RCC 7860 (cell line): ENCODE measurements around the gene MFSD2B.

Source experiments
- DNase-seq: peaks from one replicate; pipeline ENCODE4 v3.0.0-alpha.2; 2015; ENCODE audit warnings: low spot score
- FAIRE-seq: peaks from 2 replicates; lab custom pipeline; 2012; peaks lifted over from hg19 to GRCh38; lab: Jason Lieb, UNC

Gene MFSD2B

DNA sequence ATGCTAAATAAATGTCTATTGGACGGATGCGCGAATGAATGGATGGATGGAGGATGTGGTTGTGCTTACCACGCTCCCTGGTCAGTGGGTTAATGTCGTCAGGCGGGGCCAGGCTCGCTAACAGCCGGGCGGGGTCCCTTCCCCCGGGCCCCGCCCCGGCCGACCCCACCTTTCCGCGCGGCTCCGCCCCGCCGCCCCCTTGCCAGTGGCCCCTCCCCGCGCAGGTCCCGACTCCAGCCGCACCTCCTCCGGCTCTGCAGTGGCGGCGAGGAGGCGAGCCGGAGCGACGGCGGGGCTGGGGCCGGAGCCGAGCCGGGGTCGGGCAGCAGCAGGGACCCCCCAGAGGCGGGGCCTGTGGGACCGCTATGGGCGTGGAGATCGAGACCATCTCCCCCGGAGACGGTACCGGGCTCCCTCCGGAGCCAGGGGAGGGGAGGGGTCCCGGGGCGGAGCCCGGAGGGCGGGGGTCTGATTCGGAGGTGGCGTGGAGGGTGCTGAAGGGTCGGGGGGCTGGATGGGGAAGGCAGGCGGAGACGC is 39.7 kb downstream of the MFSD2B start, which contains the start of gene FKBP1B:
Gene FKBP1B, plus strand, starts transcription at position 257 of the 537 bp plus-strand sequence. Its CDS starts 109 bp downstream, at position 366.
- DNase-seq (peak; percentile 38), FAIRE-seq (no peak)

DNA sequence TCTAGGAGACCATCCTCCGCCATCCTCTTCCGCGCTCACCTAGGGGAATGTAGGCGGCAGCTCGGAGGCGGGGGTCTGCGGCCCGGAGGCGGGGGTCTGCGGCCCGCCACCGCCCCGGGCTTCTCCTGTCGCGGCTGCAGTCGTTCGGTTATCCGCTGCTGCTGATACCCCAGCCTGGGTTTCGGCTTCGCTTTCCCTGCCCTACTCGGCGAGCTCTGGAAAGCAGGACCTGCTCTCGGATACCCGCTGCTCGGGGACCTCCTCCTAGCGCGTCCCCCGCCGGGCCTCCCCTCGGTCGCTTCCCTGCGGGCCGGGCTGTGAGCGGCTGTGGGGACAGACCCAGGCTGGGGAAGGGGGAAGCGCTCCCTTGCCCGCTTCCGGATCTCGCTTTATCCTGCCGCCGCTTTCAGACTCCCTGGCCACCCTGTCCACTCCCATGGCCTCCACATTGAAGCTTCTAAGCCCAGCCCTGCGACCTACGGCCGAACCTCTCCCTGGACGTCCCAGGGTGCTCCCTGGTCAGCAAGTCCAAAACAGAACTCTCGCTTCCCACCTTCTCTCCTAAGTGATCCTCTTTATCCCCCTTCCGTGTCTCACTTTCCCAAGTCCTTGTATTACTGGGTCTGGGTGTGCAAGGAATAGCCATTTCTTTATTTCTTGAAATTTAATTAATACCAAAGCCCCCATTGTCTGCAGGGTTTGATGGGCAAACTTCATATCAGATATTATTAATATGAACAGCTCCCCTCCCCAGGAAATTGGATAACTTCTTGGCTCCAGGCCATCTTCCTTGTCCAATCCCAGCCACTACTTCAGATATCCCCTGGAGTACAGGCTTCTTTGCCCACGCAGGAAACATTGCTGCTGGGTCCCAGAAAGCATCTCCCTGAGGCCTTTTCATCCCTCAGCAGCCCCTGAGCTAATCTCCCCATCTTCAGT is 40.4 kb downstream of the MFSD2B start:
- no peak for DNase-seq
- FAIRE-seq: no peak

DNA sequence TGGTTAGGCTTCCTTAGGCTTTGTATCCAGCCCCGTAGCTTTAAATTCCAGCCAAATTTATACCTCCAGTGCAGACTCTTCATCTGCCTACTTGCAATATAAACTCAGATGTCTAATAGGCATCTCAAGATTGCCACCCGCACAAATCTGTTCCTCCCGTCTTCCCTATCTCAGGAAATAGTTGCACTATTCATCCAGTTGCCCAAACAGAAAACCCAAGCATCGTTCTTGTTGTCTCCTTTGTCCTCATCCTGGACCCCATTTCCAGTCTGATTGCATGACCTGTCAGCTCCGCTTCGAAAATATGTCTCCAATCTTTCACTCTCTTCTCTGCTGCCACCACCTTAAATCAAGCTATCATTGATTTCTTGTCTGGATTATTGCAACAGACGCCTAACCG is 41.9 kb downstream of the MFSD2B start:
- FAIRE-seq: no peak
- DNase-seq: no peak

DNA sequence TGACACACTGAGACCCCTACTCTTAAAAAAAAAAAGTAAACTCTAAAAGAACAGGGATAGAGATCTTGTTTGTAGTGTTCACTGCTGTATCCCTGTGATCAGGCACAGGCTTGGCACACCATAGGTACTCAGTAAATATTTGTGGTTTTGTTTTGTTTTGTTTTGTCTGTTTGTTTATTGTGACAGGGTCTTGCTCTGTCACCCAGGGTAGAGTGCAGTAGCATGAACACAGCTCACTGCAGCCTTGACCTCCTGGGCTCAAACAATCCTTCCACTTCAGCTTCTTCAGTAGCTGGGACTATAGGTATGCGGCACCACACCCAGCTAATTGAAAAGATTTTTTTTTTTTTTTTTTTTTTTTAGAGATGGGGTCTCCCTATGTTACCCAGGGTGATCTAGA is 43.1 kb downstream of the MFSD2B start:
- FAIRE-seq (no peak), DNase-seq (no peak)

DNA sequence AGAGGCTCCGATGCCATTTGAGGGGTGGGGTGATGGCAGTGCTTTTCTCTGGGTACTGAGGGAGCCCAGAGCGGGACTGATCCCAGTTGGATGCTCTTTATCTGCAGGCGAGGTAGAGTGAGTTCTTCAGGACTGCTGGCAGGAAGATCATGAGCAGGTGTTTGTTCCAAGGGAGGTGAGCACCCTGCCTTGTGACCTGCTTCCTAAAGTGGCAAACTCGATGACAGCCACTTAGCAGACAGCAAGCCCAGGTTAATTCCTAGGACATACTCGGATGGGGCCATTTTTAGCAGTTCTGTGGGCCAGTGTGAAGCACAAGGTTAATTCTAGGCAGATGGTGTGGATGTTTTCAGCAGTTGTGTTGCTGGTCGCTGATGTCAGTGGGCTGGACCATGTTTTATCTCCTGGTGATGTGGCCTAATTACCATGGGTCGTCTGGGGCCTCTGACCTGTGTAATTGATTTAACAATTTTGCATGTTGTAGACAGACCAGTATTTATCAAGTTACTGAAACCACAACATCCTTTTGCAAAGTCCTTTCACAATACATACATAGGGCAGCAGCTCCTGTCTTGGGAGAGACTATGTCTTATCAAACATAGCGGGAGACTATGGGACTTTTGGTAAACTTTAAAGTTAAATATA is 44.6 kb downstream of the MFSD2B start:
- no peak for DNase-seq
- FAIRE-seq: no peak

DNA sequence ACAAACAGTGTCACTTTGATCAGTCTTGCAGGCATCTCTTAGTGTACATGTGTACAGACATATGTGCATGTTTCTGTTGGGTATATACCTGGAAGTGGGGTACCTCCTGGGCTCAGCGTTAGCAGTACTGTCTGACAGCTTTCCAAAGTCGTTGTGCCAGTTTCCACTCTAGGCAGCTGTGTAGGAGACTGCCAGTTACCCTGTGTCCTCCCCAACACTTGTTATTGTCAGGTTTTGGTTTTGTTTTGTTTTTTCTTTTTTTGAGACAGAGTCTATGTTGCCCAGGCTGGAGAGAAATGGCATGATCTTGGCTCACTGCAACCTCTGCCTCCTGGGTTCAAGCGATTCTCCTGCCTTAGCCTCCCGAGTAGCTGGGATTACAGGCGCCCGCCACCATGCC is 45.9 kb downstream of the MFSD2B start:
- DNase-seq (no peak), FAIRE-seq (no peak)

DNA sequence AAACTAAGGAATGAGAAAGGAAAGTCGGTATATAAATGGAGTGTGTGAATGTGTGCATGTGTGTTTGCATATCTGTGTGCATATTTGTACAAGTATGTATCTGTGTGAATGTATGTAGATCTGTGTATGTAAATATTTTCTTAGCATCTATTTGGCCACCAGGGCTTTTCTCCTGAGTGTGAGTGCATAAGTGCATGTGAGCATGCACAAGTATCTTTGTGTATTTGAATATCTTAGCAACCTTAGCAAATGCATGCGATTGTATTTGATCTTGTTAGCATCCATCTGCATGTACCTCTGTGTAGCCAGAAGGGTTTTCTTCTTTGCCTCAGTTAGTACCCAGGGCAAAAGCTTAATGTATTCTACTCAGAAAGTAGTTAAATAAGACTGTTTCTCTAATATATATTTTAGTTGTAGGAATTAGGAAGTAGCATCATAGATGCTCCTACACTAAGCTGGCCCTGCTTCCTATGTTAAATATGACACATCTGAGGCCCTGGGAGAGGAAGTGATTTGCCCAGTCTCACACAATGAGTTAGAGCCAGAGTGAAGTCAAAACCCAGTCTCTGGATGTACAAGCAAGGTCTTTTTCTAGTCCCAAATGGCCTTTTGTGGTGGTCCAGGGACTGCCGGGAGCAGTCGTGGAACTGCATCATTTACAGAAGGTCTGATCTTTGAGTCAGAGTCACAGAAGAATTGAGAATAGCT is 48.8 kb downstream of the MFSD2B start:
- FAIRE-seq (no peak), DNase-seq (no peak)

DNA sequence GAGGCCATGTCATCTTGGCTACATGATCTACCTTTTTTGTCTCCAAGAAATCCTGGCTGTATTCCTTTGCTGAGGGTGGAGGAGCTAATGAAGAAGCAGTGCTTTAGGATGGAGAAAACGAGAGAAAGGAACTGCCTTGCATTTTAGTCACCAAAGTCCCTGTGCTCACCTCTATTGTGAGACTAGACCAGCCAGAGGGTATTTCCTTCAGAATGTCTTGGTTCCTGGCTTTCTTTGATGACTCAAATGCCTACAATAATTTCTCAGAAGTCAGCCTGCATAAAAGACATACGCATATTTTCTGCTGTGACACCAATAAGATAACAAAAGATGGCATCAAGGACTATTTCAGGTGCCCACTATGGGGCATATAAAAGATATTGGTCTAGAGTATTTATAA is 55.5 kb downstream of the MFSD2B start:
- DNase-seq (no peak), FAIRE-seq (no peak)

DNA sequence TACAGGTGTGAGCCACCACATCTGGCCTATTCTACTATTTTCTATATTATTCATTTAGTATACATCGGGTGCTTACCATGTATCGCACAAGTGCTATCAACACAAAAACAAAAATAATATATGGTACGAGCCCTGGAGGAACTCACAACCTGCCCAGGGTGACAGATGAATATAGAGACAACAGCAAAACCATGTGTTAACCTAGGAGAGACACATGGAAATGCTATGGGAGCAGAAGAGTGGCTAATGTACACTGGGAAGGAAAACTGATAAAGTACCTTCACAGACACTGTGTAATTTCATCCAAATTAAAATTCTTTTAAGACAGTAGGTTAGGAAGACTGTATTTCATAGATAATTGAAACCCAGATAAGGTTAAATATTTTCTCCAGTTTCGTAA is 62.4 kb downstream of the MFSD2B start:
- DNase-seq (no peak), FAIRE-seq (no peak)

DNA sequence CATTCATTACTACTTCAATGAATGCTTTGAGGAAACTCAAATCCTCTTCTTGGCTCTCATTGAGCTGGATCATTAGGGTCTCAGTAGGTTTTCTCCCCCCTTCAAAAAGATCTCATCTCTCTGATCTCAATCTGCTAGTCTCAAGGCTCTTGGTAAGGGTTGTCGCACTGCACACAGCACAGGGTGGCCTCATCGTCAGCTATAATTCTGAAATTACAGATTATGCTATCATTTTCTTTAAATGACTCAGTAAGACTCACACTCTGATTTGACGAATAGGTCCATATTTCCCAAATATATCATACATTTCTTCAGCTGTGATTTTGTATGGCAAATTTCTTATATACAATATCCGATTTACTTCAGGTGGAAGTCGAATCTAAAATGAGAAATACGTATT is 63.9 kb downstream of the MFSD2B start:
- FAIRE-seq (no peak), DNase-seq (no peak)

DNA sequence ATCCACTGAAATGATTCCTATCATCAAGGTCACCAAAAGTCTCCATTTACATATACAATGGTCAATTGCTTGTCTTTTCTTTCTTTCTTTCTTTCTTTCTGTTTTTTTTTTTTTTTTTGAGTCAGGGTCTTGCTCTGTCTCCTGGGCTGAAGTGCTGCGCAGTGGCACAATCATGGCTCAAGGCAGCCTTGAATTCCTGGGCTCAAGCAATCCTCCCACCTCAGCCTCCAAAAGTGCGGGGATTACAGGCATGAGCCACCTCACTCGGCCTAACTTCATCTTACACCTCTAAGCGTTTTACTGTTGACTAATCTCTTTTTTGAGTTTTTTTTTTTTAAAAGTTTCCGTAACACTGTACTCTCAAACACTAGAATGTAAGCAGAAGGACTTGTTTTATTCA is 65.4 kb downstream of the MFSD2B start:
- no peak for DNase-seq
- FAIRE-seq: no peak
